ENCODE data around the gene L1TD1.
A peak's percentile ranks its signal among the peaks of the same experiment; 100 is the strongest.
"Not testable (repeated sequence)": the region's sequence is repeated elsewhere in the genome, so short reads cannot be mapped to it uniquely, and the experiment has no call there.

L1TD1 gene

DNA sequence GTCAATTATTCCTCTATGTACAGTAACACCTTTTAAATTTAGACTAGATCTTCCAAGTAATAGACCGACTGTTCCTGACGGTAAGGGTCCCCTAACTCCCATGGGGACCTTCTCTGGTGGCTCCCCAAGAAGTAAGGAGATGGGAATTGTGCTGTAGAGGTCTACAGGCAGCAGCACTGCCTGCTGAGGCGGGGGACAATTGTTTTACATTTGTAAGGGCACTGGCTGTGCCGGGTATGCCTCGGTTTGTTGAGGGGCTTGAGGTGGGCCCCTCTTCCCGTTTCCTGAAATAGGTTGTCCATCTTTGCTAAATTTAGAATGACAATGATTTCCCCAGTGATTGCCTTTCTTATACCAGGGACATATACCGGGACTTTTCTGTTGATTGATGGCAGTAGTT, 13.1 kb upstream of the L1TD1 start:
- Histone ChIP-seq H3K4me3 (ENCODE audit: low read depth, low read length) (peak overlapping the region; percentile 34), H3K9ac (ENCODE audit: low read depth, low read length) (no peak overlapping the region), H3K9me3 (ENCODE audit: control insufficient read depth, insufficient read depth, low read length) (no peaks in the 10 kb centered on the region), H3K27ac (ENCODE audit: low read depth, low read length) (peak overlapping the region; percentile 93), H3K4me1 (ENCODE audit: control insufficient read depth, insufficient read depth, low read length) (peaks cover 59% of the 10 kb centered on the region), H3K27me3 (ENCODE audit: control insufficient read depth, insufficient read depth, low read length) (no peaks in the 10 kb centered on the region), H3K36me3 (ENCODE audit: control insufficient read depth, insufficient read depth, low read length) (no peaks in the 10 kb centered on the region)

GRCh38 chr1:62182157-62182556, 12.5 kb upstream of the L1TD1 start:
- H3K9me3 ChIP-seq (ENCODE audit: control insufficient read depth, insufficient read depth, low read length); H3K27me3 ChIP-seq (ENCODE audit: control insufficient read depth, insufficient read depth, low read length); H3K36me3 ChIP-seq (ENCODE audit: control insufficient read depth, insufficient read depth, low read length): not testable (repeated sequence)
- Histone ChIP-seq H3K4me1 (ENCODE audit: control insufficient read depth, insufficient read depth, low read length) (peaks cover 53% of the 10 kb centered on the region), H3K27ac (ENCODE audit: low read depth, low read length) (peak overlapping the region; percentile 93), H3K9ac (ENCODE audit: low read depth, low read length) (0 out of 2 replicates have a peak overlapping the region, but pooled peaks have one; percentile 5), H3K4me3 (ENCODE audit: low read depth, low read length) (0 out of 2 replicates have a peak overlapping the region, but pooled peaks have one; percentile 34)

DNA sequence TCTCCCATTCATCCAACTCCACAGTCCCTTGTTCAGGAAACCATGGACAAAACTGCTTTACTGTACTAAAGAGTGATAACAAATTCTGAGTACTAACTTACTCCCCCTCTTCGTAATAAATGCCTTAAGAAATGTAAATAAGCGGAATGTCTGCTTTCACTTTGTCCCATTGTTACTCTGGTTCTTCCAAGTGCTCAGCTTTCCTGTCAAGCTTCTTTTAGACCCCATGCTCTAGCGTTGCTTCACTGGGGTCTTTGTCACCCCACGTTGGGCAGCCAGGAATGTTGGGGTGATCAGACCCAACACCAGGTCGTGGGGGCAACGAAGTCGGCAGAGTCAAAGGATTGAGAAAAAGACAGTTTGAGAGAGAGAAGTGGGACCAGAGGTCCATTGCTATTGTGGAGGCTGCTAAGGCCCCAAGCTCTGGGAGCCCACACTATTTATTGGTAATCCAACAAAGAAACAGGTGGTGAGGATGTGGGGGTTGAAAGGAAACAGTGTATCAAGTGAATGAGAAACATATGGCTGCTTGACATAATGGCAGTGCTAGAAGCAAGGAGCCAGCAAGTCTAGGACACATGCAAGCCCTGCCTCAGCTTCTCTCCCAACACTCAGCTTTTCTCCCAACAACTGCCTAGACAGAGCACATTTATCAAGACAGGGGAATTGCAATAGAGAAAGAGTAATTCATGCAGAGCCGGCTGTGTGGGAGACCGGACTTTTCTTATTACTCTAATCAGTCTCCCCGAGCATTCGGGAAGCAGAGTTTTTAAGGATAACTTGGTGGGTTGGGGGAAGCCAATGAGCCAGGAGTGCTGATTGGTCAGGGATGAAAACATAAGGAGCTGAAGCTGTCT, 11.3 kb upstream of the L1TD1 start:
- H3K36me3 ChIP-seq (ENCODE audit: control insufficient read depth, insufficient read depth, low read length); H3K9me3 ChIP-seq (ENCODE audit: control insufficient read depth, insufficient read depth, low read length); H3K27me3 ChIP-seq (ENCODE audit: control insufficient read depth, insufficient read depth, low read length): not testable (repeated sequence)
- Histone ChIP-seq H3K9ac (ENCODE audit: low read depth, low read length) (peak overlapping the region; percentile 56), H3K4me1 (ENCODE audit: control insufficient read depth, insufficient read depth, low read length) (peaks cover 43% of the 10 kb centered on the region), H3K4me3 (ENCODE audit: low read depth, low read length) (peak overlapping the region; percentile 48), H3K27ac (ENCODE audit: low read depth, low read length) (peak overlapping the region; percentile 93)

GRCh38 chr1:62184336-62184735, 10.3 kb upstream of the L1TD1 start:
- Histone ChIP-seq H3K27me3 (ENCODE audit: control insufficient read depth, insufficient read depth, low read length) (no peaks in the 10 kb centered on the region), H3K4me3 (ENCODE audit: low read depth, low read length) (no peak overlapping the region), H3K9me3 (ENCODE audit: control insufficient read depth, insufficient read depth, low read length) (no peaks in the 10 kb centered on the region), H3K9ac (ENCODE audit: low read depth, low read length) (no peak overlapping the region), H3K27ac (ENCODE audit: low read depth, low read length) (no peak overlapping the region), H3K36me3 (ENCODE audit: control insufficient read depth, insufficient read depth, low read length) (no peaks in the 10 kb centered on the region), H3K4me1 (ENCODE audit: control insufficient read depth, insufficient read depth, low read length) (peaks cover 43% of the 10 kb centered on the region)

- not testable (repeated sequence) for H3K36me3 ChIP-seq (ENCODE audit: control insufficient read depth, insufficient read depth, low read length); H3K9me3 ChIP-seq (ENCODE audit: control insufficient read depth, insufficient read depth, low read length); H3K27ac ChIP-seq (ENCODE audit: low read depth, low read length); H3K27me3 ChIP-seq (ENCODE audit: control insufficient read depth, insufficient read depth, low read length); H3K4me3 ChIP-seq (ENCODE audit: low read depth, low read length); H3K9ac ChIP-seq (ENCODE audit: low read depth, low read length)
- peaks cover 37% of the 10 kb centered on the region for H3K4me1 ChIP-seq (ENCODE audit: control insufficient read depth, insufficient read depth, low read length)
Observed at GRCh38 chr1:62185233-62185632, 9.4 kb upstream of the L1TD1 start.

DNA sequence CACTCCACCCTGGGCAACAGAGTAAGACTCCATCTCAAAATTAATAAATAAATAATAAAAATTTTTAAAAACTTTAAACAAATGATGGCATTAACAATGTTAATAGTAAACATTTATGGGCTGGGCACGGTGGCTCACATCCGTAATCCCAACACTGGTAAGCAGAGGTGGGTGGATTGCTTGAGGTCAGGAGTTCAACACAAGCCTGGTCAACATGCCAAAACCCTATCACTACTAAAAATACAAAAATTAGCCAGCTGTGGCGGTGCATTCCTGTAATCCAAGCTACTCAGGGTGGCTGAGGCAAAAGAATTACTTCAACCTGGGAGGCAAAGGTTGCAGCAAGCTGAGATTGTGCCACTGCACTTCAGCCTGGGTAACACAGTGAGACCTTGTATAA, 9.0 kb upstream of the L1TD1 start:
- H3K4me3 ChIP-seq (ENCODE audit: low read depth, low read length), result no peak overlapping the region
- no peaks in the 10 kb centered on the region for H3K27me3 ChIP-seq (ENCODE audit: control insufficient read depth, insufficient read depth, low read length)
- no peaks in the 10 kb centered on the region for H3K9me3 ChIP-seq (ENCODE audit: control insufficient read depth, insufficient read depth, low read length)
- no peak overlapping the region for H3K27ac ChIP-seq (ENCODE audit: low read depth, low read length)
- no peak overlapping the region for H3K9ac ChIP-seq (ENCODE audit: low read depth, low read length)
- no peaks in the 10 kb centered on the region for H3K36me3 ChIP-seq (ENCODE audit: control insufficient read depth, insufficient read depth, low read length)
- H3K4me1 ChIP-seq (ENCODE audit: control insufficient read depth, insufficient read depth, low read length), result peaks cover 33% of the 10 kb centered on the region

- peaks cover 15% of the 10 kb centered on the region for H3K4me1 ChIP-seq (ENCODE audit: control insufficient read depth, insufficient read depth, low read length)
- no peak overlapping the region for H3K9ac ChIP-seq (ENCODE audit: low read depth, low read length)
- H3K27ac ChIP-seq (ENCODE audit: low read depth, low read length), result no peak overlapping the region
- H3K4me3 ChIP-seq (ENCODE audit: low read depth, low read length), result no peak overlapping the region
- H3K36me3 ChIP-seq (ENCODE audit: control insufficient read depth, insufficient read depth, low read length), result no peaks in the 10 kb centered on the region
- H3K27me3 ChIP-seq (ENCODE audit: control insufficient read depth, insufficient read depth, low read length), result no peaks in the 10 kb centered on the region
- no peaks in the 10 kb centered on the region for H3K9me3 ChIP-seq (ENCODE audit: control insufficient read depth, insufficient read depth, low read length)
Observed at GRCh38 chr1:62187548-62187947, 7.1 kb upstream of the L1TD1 start.

DNA sequence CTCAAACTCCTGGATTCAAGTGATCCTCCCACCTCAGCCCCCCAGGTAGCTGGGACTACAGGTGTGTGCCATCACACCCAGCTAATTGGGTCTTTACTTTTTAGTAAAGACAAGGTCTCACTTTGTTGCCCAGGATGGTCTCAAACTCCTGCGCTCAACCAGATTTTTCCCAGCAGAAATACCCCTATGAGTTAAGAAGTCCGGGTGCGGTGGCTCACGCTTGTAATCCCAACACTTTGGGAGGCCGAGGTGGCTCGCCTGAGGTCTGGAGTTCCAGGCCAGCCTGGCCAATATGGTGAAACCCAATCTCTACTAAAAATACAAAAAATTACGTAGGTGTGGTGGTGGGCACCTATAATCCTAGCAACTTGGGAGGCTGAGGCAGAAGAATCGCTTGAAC, 6.5 kb upstream of the L1TD1 start:
- Histone ChIP-seq H3K27me3 (ENCODE audit: control insufficient read depth, insufficient read depth, low read length) (no peaks in the 10 kb centered on the region), H3K4me1 (ENCODE audit: control insufficient read depth, insufficient read depth, low read length) (peaks cover 9% of the 10 kb centered on the region), H3K27ac (ENCODE audit: low read depth, low read length) (no peak overlapping the region), H3K9me3 (ENCODE audit: control insufficient read depth, insufficient read depth, low read length) (no peaks in the 10 kb centered on the region), H3K9ac (ENCODE audit: low read depth, low read length) (no peak overlapping the region), H3K4me3 (ENCODE audit: low read depth, low read length) (no peak overlapping the region), H3K36me3 (ENCODE audit: control insufficient read depth, insufficient read depth, low read length) (no peaks in the 10 kb centered on the region)

GRCh38 chr1:62196086-62196690, 1.5 kb downstream of the L1TD1 start:
- Histone ChIP-seq H3K9me3 (ENCODE audit: control insufficient read depth, insufficient read depth, low read length) (no peaks in the 10 kb centered on the region), H3K4me3 (ENCODE audit: low read depth, low read length) (peak overlapping the region; percentile 83), H3K27ac (ENCODE audit: low read depth, low read length) (peak overlapping the region; percentile 92), H3K9ac (ENCODE audit: low read depth, low read length) (peak overlapping the region; percentile 98), H3K4me1 (ENCODE audit: control insufficient read depth, insufficient read depth, low read length) (peaks cover 27% of the 10 kb centered on the region), H3K27me3 (ENCODE audit: control insufficient read depth, insufficient read depth, low read length) (no peaks in the 10 kb centered on the region), H3K36me3 (ENCODE audit: control insufficient read depth, insufficient read depth, low read length) (peaks cover 45% of the 10 kb centered on the region)

- H3K9ac ChIP-seq (ENCODE audit: low read depth, low read length), result peak overlapping the region; percentile 79
- peak overlapping the region; percentile 83 for H3K4me3 ChIP-seq (ENCODE audit: low read depth, low read length)
- peak overlapping the region; percentile 92 for H3K27ac ChIP-seq (ENCODE audit: low read depth, low read length)
- H3K36me3 ChIP-seq (ENCODE audit: control insufficient read depth, insufficient read depth, low read length), result peaks cover 64% of the 10 kb centered on the region
- peaks cover 33% of the 10 kb centered on the region for H3K4me1 ChIP-seq (ENCODE audit: control insufficient read depth, insufficient read depth, low read length)
- H3K9me3 ChIP-seq (ENCODE audit: control insufficient read depth, insufficient read depth, low read length), result no peaks in the 10 kb centered on the region
- H3K27me3 ChIP-seq (ENCODE audit: control insufficient read depth, insufficient read depth, low read length), result no peaks in the 10 kb centered on the region
Observed at GRCh38 chr1:62198069-62198780, 3.6 kb downstream of the L1TD1 start.

GRCh38 chr1:62198781-62199125, 4.1 kb downstream of the L1TD1 start:
- H3K27ac ChIP-seq (ENCODE audit: low read depth, low read length), result peak overlapping the region; percentile 92
- peaks cover 33% of the 10 kb centered on the region for H3K4me1 ChIP-seq (ENCODE audit: control insufficient read depth, insufficient read depth, low read length)
- H3K9ac ChIP-seq (ENCODE audit: low read depth, low read length), result peak overlapping the region; percentile 76
- no peaks in the 10 kb centered on the region for H3K9me3 ChIP-seq (ENCODE audit: control insufficient read depth, insufficient read depth, low read length)
- H3K36me3 ChIP-seq (ENCODE audit: control insufficient read depth, insufficient read depth, low read length), result peaks cover 70% of the 10 kb centered on the region
- H3K4me3 ChIP-seq (ENCODE audit: low read depth, low read length), result peak overlapping the region; percentile 83
- H3K27me3 ChIP-seq (ENCODE audit: control insufficient read depth, insufficient read depth, low read length), result no peaks in the 10 kb centered on the region
